GM12874 (cell line): Measurements from ENCODE around the gene GATA5.

Source experiments
- TF ChIP-seq, protein P1 (sequence below): IDR thresholded peaks from 2 replicates; pipeline ENCODE4 v1.5.1; 2011; ENCODE audit warnings: low read depth, mild to moderate bottlenecking, control low read depth, low read length, moderate library complexity; ENCODE audit not compliant: insufficient read depth

The GATA5 gene

DNA sequence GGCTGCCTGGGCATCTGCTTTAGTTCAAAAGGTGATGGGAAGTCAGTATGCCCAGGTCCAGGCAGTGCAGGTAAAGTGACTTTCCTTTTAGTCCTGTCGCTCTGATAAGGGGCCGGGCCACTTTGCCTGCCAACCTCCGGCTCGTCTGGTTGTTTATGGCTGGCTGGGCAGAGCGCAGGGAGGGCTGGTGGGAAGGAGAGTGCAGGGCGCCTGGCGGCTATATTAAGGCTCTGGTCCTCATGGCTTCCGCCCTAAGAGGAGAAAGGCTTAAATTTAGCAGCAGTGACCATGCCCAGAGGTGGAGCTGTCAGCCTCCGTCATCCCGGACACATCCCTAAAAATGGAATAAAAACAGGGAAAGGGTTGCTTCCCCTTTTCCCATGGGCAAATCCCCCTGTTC is 14.6 kb downstream of the GATA5 start:
- TF ChIP-seq, protein P1, sequence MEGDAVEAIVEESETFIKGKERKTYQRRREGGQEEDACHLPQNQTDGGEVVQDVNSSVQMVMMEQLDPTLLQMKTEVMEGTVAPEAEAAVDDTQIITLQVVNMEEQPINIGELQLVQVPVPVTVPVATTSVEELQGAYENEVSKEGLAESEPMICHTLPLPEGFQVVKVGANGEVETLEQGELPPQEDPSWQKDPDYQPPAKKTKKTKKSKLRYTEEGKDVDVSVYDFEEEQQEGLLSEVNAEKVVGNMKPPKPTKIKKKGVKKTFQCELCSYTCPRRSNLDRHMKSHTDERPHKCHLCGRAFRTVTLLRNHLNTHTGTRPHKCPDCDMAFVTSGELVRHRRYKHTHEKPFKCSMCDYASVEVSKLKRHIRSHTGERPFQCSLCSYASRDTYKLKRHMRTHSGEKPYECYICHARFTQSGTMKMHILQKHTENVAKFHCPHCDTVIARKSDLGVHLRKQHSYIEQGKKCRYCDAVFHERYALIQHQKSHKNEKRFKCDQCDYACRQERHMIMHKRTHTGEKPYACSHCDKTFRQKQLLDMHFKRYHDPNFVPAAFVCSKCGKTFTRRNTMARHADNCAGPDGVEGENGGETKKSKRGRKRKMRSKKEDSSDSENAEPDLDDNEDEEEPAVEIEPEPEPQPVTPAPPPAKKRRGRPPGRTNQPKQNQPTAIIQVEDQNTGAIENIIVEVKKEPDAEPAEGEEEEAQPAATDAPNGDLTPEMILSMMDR = no peak

- TF ChIP-seq, protein P1 = no peak
Measured at GRCh38 chr20:62460678-62461077, 15.1 kb downstream of the GATA5 start.

DNA sequence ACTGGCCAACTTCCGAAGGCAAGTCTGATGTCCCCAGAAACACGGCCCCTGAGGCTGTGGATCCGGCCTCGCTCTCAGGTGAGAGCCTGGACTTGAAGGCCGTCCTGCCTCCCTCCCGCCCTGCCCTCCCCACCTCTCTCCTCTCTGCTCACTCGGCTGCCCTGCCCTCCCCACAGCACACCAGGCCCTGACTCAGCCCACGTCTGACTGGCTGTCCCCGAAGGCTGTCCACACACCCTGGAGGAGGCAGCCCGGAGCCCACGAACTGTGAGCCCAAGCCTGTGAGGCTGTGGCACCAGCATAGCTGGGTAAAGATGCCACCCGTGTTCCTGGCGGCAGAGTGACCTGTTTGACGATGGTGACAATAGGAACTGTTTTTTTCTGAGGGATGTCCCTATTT is 16.3 kb downstream of the GATA5 start:
- TF ChIP-seq, protein P1 = no peak

DNA sequence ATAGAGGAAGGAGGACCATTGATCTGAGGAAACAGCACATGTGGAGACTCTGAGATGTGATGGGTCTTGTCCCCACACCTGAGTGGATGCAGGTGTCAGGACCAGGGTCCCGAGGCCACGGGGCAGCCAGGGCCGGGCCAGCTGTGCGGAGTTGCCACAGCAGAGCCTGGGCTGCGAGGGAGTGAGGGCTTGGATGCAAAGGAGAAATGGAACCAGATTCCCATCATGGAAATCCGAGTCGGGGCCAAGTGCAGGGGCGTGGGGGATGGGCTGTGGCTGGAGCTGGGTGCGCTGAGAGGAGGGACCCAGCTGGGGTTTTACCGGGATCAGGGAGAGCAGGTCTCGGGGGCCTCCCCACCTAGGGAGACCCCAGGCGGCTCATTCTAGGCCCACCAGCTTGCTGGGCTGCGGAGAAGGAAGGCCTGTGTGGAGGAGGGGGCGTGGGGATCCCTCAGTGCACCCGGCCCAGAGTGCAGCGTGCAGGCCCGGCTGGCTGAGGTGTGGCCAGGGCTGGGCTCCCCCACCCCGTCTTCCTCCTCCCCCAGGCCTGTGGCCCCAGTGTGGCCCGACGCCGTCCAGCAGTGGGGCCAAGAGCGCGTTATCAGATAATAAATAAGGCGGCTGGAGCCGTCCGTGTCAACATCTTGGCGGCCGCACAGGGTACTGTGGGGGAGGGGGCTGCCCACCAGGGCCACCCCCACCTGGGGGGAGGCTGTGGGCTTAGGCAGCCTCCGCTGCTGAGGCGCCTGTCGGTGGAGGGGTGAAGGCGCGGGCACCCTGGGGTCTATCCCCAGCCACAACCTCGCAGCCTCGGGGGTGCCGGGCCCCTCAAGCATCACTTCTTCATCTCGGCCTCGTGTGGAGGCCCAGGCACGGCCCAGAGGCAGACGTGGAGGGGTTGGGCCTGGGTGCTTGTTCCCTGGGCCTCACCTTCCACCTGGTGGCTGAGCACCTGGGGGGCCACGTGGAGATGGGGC is 17.2 kb downstream of the GATA5 start:
- TF ChIP-seq, protein P1 = no peak

DNA sequence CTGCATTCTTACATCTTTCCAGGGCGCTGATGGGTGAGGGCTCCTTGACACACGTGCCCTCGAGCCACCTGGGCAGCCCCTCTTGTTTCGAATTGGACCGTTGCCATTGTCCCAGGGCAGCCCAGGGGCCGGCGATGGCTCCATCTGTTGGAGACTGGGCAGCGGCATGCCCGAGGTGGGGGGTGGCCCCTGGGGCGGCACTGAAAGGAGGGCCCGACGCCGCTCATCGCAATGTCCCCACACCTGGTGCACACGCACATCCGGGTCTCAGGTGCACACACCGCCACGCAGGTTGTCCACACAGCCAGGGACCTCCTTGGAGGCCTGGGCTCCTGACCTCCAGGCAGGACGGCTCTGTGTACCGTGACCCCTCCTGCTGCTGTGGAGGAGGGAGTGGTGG is 18.0 kb downstream of the GATA5 start:
- TF ChIP-seq, protein P1 = no peak

- TF ChIP-seq, protein P1 = no peak
Measured at GRCh38 chr20:62457098-62457497, 18.7 kb downstream of the GATA5 start.

GRCh38 chr20:62455929-62456328 is 19.9 kb downstream of the GATA5 start:
- TF ChIP-seq, protein P1 = no peak
